ENCODE measurements around the gene ANO2. TPM values are rescaled to one million over a fixed set of nuclear protein-coding genes. Genes with fewer than 3 reads are reported as not detected.

Gene ANO2
- total RNA-seq, 1 experiment from 2014 or later = 1.2 TPM

DNA sequence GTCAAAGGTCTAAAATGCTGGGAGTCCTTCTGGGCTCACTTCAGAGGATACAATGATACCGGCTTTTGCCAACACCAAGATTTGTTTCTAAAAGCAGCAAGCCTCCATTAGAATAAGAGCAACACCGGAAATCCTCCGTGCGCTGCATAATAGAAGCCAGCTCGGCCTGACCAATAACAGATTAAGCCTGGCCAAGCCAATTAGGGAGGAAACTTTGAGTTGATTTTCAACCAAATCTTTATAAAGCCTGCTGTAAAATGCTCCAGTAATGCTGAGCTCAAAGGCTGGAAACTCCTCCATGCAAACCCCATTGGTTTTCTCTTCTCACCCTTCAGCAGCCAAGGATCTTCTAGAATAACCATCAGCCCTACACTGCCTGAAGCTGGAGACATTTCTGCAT is 363.0 kb downstream of the ANO2 start:
- no peak for DNase-seq (ENCODE audit: low read depth)

DNA sequence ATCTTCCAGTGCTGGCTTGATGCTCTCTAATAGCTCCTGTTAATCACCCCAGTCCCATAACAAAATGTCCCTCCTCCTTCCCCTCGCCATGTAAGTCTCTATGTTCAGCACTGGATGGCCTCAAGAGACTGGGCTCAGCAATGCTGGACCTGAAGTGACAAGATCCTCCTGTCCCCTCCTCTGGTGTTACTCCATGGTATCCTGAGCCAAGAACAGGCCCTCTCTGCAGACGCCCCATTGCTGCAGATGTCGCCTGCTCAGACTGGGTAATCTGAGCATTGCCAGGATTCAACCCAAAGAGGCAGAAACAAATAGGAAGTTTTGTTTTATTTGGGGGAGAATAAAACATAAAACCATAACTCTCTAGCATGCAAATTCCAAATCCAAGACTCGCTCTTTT is 363.4 kb downstream of the ANO2 start:
- no peak for DNase-seq (ENCODE audit: low read depth)

DNA sequence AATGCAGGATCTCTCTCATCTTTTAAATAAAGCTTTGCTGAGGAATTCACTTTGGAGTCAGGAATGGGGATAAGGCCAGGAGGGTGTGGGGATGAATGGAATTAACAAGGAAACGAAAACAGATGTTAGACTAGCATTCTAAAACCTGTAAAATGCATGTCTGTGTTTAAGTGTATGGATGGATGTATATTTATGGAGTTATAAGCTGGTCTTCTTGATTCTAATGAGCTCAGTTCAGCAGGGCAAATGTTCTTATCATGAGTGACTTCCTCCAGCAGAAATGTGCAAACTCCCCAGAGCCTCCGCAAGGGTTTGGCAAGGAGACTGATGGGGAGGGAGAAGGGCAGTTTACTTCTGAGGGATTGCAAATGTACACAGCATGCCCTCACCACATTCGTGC is 364.0 kb downstream of the ANO2 start:
- DNase-seq (ENCODE audit: low read depth) = no peak

DNA sequence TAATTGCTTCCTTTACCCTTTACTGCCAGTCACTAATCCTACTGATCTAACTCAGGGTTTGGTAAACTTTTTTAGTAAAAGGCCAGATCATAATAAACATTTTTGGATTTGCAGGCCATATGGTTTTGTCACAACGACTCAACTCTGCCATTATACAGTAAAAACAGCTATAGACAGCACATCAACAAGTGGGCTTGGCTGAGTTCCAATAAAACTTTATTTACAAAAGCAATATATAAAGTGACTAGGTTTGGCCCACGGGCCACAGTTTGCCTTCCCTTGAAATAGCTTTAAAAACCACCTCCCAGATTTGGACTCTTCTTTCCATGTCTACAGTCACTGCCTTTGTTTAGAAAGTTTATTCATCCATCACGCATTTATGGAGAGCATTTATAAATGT is 366.3 kb downstream of the ANO2 start:
- no peak for DNase-seq (ENCODE audit: low read depth)

DNA sequence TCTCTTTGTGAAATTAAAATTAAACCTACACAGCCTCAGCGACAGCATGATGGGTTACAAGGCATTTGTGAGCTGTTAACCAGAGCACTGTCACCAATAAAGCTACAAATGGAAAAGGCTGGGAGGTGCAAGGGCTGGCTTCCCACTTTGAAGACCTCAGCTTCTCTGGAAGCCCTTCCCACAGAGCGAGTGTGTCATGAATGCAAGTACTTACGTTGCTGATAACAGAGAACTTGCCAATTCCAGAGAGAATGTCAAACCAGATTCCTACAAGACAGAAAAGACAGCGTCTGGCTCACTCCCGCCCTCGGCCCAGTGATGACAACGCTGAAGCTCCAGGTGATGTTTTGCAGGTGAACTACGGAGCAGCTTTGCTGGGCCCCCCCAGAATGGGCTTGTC is 367.3 kb downstream of the ANO2 start:
- no peak for DNase-seq (ENCODE audit: low read depth)

- DNase-seq (ENCODE audit: low read depth) = no peak
These were observed 367.8 kb downstream of the ANO2 start for GRCh38 chr12:5577211-5577612.

GRCh38 chr12:5575987-5576386 is 369.1 kb downstream of the ANO2 start:
- DNase-seq (ENCODE audit: low read depth) = no peak

GRCh38 chr12:5575232-5575631 is 369.8 kb downstream of the ANO2 start:
- no peak for DNase-seq (ENCODE audit: low read depth)

GRCh38 chr12:5573390-5573789 is 371.7 kb downstream of the ANO2 start:
- DNase-seq (ENCODE audit: low read depth) = no peak

DNA sequence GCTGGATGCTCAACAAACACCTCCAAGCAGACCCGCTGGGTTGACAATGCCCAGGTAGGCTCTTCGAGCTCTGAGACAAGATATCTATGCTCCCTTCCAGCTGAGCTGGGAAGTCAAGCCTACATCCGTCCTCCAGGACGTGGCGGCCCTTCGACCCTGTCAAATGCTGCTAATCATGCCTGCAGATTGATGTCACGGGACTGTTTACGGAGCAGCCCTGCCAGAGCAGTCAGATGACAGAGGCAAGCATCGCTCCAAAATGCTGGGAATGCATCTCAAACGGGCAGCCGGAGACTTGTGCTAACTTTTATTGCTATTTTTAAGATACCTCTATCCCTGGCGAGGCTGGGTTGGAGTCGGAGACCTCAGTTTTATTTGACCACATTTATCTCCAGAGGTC is 373.9 kb downstream of the ANO2 start:
- no peak for DNase-seq (ENCODE audit: low read depth)

DNA sequence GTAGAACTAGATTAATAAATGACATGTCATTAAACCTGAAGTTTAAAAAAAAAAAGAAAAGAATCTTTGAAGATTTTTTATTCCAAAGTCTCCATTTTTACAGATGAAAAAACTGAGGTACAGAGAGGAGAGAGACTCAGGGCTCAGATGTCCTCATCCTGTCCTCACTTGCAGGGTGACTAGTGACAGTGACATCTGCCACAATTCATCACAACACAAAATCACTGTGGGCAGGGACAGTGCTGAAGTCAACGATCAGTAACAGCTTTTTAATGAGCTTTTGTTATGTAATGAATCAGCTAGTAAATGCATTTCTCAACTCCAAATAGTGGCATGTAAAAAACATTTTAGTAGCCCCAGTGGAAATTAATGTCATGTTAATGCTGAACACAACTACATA is 374.6 kb downstream of the ANO2 start:
- DNase-seq (ENCODE audit: low read depth) = no peak

DNA sequence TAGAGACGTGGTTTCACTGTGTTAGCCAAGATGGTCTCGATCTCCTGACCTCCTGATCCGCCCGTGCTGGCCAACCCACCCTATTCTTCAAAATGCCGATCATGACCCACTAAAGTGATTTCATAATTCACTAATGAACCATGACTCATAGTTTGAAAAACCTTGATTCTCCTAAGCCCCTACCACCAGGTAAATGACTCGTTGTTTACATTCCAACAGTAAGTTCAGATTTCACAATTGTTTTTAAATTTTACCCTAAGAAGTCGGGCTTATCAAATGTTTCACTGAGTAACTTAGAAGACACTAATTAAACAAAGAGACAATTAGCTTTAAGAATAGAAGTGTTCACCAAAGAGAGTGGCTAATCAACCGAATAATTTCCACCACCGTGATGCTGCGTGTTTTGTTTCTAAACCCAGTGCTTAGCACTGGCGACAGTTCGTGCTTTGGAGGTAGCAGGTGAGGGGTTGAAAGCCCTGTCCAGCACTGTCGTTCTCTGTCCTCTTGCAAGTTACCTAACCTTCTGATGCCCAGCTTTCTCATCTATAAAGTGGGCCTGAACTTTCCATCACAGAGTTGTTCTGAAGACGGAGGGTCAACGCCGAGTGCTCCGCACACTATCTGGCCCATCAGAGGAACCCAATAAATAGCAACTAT is 376.6 kb downstream of the ANO2 start:
- no peak for DNase-seq (ENCODE audit: low read depth)

GRCh38 chr12:5567016-5567725 is 377.9 kb downstream of the ANO2 start:
- no peak for DNase-seq (ENCODE audit: low read depth)

- DNase-seq (ENCODE audit: low read depth) = peak; percentile 54
These were observed 379.0 kb downstream of the ANO2 start for GRCh38 chr12:5565933-5566599.

GRCh38 chr12:5562581-5562980 is 382.5 kb downstream of the ANO2 start:
- no peak for DNase-seq (ENCODE audit: low read depth)

- no peak for DNase-seq (ENCODE audit: low read depth)
These were observed 383.2 kb downstream of the ANO2 start for GRCh38 chr12:5561846-5562245.

DNA sequence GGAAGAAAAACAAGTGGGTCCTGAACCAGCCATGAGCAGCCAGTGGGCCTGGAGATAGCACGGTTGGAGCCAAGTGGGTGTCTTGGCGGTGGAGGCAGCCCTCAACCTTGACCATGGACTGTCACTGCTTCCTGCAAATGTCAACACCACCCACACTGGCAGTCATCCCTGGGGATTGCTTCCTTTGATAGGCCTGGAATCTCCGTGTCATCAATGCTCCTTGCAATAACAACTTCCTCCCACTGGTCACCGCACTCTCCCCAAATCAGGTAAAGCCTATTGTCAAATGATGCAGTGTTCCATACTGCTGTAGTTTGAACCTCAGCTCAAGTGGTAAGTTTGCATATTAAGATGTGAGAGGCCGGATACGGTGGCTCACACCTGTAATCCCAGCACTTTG is 384.0 kb downstream of the ANO2 start:
- DNase-seq (ENCODE audit: low read depth) = no peak

DNA sequence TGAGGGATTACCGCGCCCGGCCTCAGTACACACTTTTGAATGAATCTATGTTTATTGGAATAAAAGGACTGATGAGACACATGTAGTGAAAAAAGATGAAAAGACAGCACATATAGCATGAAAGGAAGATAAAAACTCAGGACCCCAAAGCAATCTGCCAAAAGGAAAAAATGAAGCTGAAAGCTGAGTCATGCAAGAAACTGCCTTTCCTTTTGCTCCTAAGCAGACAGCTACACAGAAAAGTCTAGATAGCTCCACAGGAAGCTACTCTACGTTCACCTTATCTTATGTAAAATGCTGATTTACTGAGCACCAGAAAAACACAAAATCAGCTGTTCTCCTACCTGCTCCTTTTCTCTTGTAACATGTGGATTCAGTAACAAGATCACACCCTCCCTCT is 384.8 kb downstream of the ANO2 start:
- DNase-seq (ENCODE audit: low read depth) = no peak

DNA sequence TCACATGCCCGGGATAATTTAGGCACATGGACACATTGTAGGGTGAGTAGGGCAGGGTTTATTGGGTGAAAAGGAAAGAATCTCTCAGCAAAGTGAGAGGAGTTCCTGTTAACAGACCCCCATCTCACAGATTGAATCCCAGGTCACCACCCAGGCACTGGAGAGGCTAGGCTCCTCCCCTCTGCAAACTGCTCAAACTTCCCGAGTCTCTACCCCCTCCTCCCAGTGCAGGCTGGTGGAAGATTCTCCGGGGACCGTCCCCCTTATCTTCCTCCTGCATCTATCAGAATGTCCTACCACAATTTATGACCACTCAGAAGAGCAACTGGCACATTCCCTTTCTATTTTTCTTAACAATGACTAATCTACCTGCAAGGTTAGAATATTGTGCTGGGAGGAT is 387.2 kb downstream of the ANO2 start:
- no peak for DNase-seq (ENCODE audit: low read depth)

GRCh38 chr12:5556946-5557673 is 387.9 kb downstream of the ANO2 start:
- DNase-seq (ENCODE audit: low read depth) = no peak

GRCh38 chr12:5556033-5556614 is 388.9 kb downstream of the ANO2 start:
- no peak for DNase-seq (ENCODE audit: low read depth)

- peak; percentile 79 for DNase-seq (ENCODE audit: low read depth)
These were observed 390.3 kb downstream of the ANO2 start for GRCh38 chr12:5554711-5555110.

All from Daoy (cell line).